K562 (cell line): ENCODE data around the gene GAB2. TPM values are rescaled to one million over a fixed set of nuclear protein-coding genes. Genes with fewer than 3 reads are reported as not detected.

Experiments used
- ARID3B ChIP-seq: fragments of 250-450 bp; sonication (Bioruptor Pico); IDR thresholded peaks from 2 replicates; pipeline ENCODE4 v1.4.0; 2020; ENCODE audit warnings: borderline replicate concordance
- ATF1 ChIP-seq, 2 experiments: fragments of 450-650 bp in 1 of 2; IDR thresholded peaks; 2 replicates each; pipeline ENCODE4 v1.6.1; 2016; ENCODE audit warnings: missing compliant biosample characterization in 1 of 2, missing genetic modification characterization in 1 of 2
- CBX3 ChIP-seq, 2 experiments: IDR thresholded peaks; 1 replicate in 1 of 2; 2 replicates in 1 of 2; pipeline ENCODE4 v1.6.1; 2012; ENCODE audit warnings: inconsistent platforms in 2 of 2, low read length in 2 of 2, borderline replicate concordance in 1 of 2, control low read depth in 1 of 2
- CTBP1 ChIP-seq: fragments of 450-650 bp; IDR thresholded peaks from 2 replicates; pipeline ENCODE4 v1.6.1; 2016; ENCODE audit warnings: borderline replicate concordance
- ERF ChIP-seq: fragments of 450-650 bp; formaldehyde crosslinking; IDR thresholded peaks from 2 replicates; pipeline ENCODE4 v1.4.0; 2020; ENCODE audit warnings: mild to moderate bottlenecking, mixed read lengths
- FOXP1 ChIP-seq: sonication (generic); formaldehyde crosslinking; IDR thresholded peaks from 2 replicates; pipeline ENCODE4 v1.8.0; 2022; ENCODE audit warnings: mild to moderate bottlenecking, missing genetic modification reagents
- PBX2 ChIP-seq, 2 experiments: IDR thresholded peaks in 1 of 2; conservative IDR thresholded peaks in 1 of 2; 2 replicates each; pipeline ENCODE4 v1.6.1; 2016; ENCODE audit warnings: low read depth in 2 of 2, mild to moderate bottlenecking in 1 of 2, missing compliant biosample characterization in 1 of 2, missing genetic modification characterization in 1 of 2, moderate library complexity in 1 of 2
- POLR2AphosphoS5 ChIP-seq: IDR thresholded peaks from 2 replicates; pipeline ENCODE4 v1.6.1; 2011; ENCODE audit warnings: mild to moderate bottlenecking, low read depth, low read length, moderate library complexity; ENCODE audit not compliant: control insufficient read depth, insufficient read depth
- RBBP5 ChIP-seq: fragments of 200-600 bp; sonication (generic); IDR thresholded peaks from 2 replicates; pipeline ENCODE4 v1.6.1; 2012; ENCODE audit warnings: borderline replicate concordance, mild to moderate bottlenecking, low read length, control low read depth, inconsistent platforms; ENCODE audit not compliant: insufficient read depth, poor library complexity, severe bottlenecking
- THAP12 ChIP-seq: fragments of 250-450 bp; sonication (Bioruptor Pico); IDR thresholded peaks from 2 replicates; pipeline ENCODE4 v1.9.0; 2021; ENCODE audit warnings: mild to moderate bottlenecking, inconsistent platforms
- ZBTB49 ChIP-seq: sonication (generic); formaldehyde crosslinking; IDR thresholded peaks from 2 replicates; pipeline ENCODE4 v1.8.0; 2022; ENCODE audit warnings: missing genetic modification reagents, mild to moderate bottlenecking, borderline replicate concordance
- ZNF395 ChIP-seq: fragments of 200-800 bp; sonication (Bioruptor generic); IDR thresholded peaks from 2 replicates; pipeline ENCODE4 v1.6.1; 2017; ENCODE audit warnings: missing genetic modification characterization, missing compliant biosample characterization
- ZNF668 ChIP-seq: fragments of 250-450 bp; sonication (Bioruptor Pico); IDR thresholded peaks from 2 replicates; pipeline ENCODE4 v1.8.0; 2022; ENCODE audit warnings: mild to moderate bottlenecking, inconsistent platforms
- ZZZ3 ChIP-seq: fragments of 450-650 bp; IDR thresholded peaks from 2 replicates; pipeline ENCODE4 v1.6.1; 2016; ENCODE audit warnings: antibody characterized with exemption, mild to moderate bottlenecking, moderate library complexity
- polyA plus RNA-seq, 8 experiments: library from polyadenylated mRNA; depleted of rRNA in 4 of 8; stranded (reverse) in 5 of 8; unstranded in 3 of 8; fragments of >200 nt; fragmentation: Nextera tagmentation in 2 of 8; fragmentation: Illumina TruSeq in 1 of 8; extraction: Ambion mirVana in 2 of 8; extraction: Trizol in 1 of 8; gene quantifications; 2 replicates each; pipeline versions ENCODE4 v1.2.1 to v1.2.3, GENCODE V29; 2011 to 2014; ENCODE audit warnings: inconsistent platforms in 1 of 8, missing spikeins in 1 of 8
- total RNA-seq, 7 experiments: library from RNA; depleted of rRNA in 6 of 7; stranded (reverse); fragments of >200 nt in 6 of 7; fragmentation: Illumina TruSeq in 2 of 7; extraction: Trizol in 2 of 7; gene quantifications; 2 replicates each; pipeline versions ENCODE4 v1.2.1 to v1.2.3, GENCODE V29; 2011 to 2021; ENCODE audit warnings: low replicate concordance in 1 of 7

GAB2 gene
- total and polyA plus RNA-seq, 9 of the 15 experiments (the other 6 are each of a cell fraction or from before 2014, with no cell fraction given) = 2.3 to 35.2 (median 16.1) TPM

GRCh38 chr11:78417888-78418583 lies 416 bp upstream of the GAB2 start (continued):
- no peak for TF ChIP-seq ZBTB49
- TF ChIP-seq ARID3B (CRISPR knock-in tag) = no peak
- 0 out of 2 replicates have a peak, but pooled peaks have one; percentile 29 for TF ChIP-seq ZNF668
- TF ChIP-seq PBX2 (CRISPR knock-in tag; IDR thresholded peaks at IDR 0.05; ENCODE audit: low read depth) = no peak
- no peak for TF ChIP-seq PBX2 (tag; conservative IDR thresholded peaks at IDR 0.05; ENCODE audit: low read depth)
- TF ChIP-seq CBX3 (IDR thresholded peaks at IDR 0.05; ENCODE audit: borderline replicate concordance in 1 of 2, low read length in 2 of 2) = 0 out of 3 replicates have a peak, but pooled peaks of 1 of the 2 experiments have one; percentile 10
- peak; percentile 93 for TF ChIP-seq CTBP1
- peak; percentile 97 for TF ChIP-seq ZNF395 (CRISPR knock-in tag)
- peak; percentile 41; the same call in 1 of the 2 replicates for TF ChIP-seq POLR2AphosphoS5
- peak; percentile 78 for TF ChIP-seq RBBP5
- TF ChIP-seq FOXP1 (CRISPR knock-in tag) = 0 out of 2 replicates have a peak, but pooled peaks have one; percentile 73
- no peak for TF ChIP-seq ATF1 (CRISPR knock-in tag; IDR thresholded peaks at IDR 0.05)
- 0 out of 2 replicates have a peak, but pooled peaks have one; percentile 19 for TF ChIP-seq ATF1 (tag; IDR thresholded peaks at IDR 0.05)
- peak; percentile 55; the same call in 1 of the 2 replicates for TF ChIP-seq ERF (CRISPR knock-in tag)
- no peak for TF ChIP-seq ZZZ3
- peak; percentile 79 for TF ChIP-seq THAP12 (CRISPR knock-in tag)
